Mononuclear cell (primary cell): ENCODE measurements around the gene SPON1. TPM values are rescaled to one million over a fixed set of nuclear protein-coding genes. Genes with fewer than 3 reads are reported as not detected.
"Not testable (repeated sequence)": the region's sequence is repeated elsewhere in the genome, so short reads cannot be mapped to it uniquely, and the experiment has no call there.

Source experiments
- H3K27me3 ChIP-seq: 2 replicates; pipeline ENCODE4 v1.6.0; 2011; ENCODE audit warnings: low read length, control low read depth; ENCODE audit not compliant: insufficient read depth
- H3K4me1 ChIP-seq: 2 replicates; pipeline ENCODE4 v1.5.1; 2011; ENCODE audit warnings: mild to moderate bottlenecking, low read length, control low read depth; ENCODE audit not compliant: insufficient read depth
- H3K4me3 ChIP-seq: 2 replicates; pipeline ENCODE4 v1.5.1; 2011; ENCODE audit warnings: mild to moderate bottlenecking, low read length, moderate library complexity
- H3K9me3 ChIP-seq: 2 replicates; pipeline ENCODE4 v1.5.1; 2011; ENCODE audit warnings: low read depth, mild to moderate bottlenecking, control low read depth, low read length
- total RNA-seq: library from RNA; depleted of rRNA; stranded (reverse); fragments of >200 nt; gene quantifications from one replicate; pipeline ENCODE4 v1.2.3, GENCODE V29; 2012

Gene SPON1
- total RNA-seq, 1 donor = 0.94 TPM

DNA sequence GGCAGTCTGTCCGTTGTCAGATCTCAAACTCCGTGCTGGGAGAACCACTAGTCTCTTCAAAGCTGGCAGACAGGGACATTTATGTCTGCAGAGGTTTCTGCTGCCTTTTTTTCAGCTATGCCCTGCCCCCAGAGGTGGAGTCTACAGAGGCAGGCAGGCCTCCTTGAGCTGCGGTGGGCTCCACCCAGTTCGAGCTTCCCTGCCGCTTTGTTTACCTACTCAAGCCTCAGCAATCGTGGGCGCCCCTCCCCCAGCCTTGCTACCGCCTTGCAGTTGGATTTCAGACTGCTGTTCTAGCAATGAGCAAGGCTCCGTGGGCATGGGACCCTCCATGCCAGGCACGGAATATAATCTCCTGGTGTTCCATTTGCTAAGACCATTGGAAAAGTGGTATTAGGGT lies 23.7 kb upstream of the SPON1 start:
- not testable (repeated sequence) for H3K27me3 ChIP-seq, H3K4me3 ChIP-seq, H3K9me3 ChIP-seq
- peaks cover 27% of the 10 kb centered on the region for H3K4me1 ChIP-seq

DNA sequence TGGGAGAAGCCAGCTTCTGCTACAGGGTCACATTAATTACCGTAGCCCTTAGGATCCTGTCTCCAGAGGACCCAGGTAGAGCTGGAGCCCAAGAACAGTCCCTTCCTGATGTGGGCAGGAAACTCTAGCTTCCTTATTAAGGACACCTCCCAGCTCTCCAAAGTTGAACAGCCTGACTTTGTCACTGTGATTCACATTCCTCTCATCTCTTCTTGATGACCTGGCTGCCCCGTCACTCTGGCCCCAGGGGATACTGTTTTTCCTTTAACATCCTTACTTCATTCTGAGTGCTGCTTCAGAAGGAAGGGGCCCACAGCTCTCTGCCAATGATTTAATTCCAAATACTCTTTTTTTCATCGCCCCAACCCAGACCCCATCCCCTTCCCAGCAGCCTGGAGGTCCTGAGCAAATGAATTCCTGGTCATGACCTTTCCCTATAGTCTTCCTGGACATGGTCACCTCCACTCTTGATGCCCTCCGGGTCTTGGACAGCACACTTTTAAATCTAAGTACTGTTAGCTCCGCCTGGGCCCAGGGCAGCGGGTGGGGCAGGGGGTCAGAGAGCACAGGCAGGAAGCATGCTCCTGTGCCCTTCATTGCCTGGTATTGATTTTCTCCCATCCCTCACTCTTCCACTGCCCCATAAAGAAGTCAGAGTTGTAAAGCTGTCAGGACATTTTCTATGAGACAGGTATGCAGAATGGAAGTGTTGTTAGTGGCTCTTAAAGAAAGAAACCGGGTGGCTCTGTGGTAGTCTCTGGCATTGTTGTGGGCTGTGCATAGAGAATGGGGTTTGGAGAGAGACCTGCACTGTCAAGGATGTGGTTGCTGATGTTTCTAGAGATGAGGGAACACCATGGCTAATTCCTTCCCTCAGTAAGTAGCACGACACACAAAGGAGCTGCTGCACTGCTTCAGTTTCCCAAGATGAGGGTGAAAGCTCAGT lies 22.3 kb upstream of the SPON1 start:
- H3K27me3 ChIP-seq = no peaks in the 10 kb centered on the region
- no peaks in the 10 kb centered on the region for H3K9me3 ChIP-seq
- H3K4me1 ChIP-seq = peaks cover 27% of the 10 kb centered on the region
- no peak overlapping the region for H3K4me3 ChIP-seq

DNA sequence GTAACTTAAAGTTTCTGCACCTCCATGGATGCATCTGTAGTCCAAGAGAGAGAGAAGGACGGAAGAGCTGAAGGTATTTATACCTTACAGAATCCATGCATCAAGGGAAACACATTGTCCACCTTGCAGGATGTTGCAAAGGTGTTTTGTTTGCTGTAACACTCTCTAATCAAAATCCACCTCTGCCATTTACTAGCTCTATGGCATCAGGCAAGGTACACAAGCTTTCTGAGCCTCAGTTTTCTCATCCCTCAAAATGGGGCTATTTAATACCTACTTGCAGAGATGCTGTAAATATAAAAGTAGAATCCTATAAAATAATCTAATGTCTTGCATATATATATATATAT lies 21.6 kb upstream of the SPON1 start:
- no peak overlapping the region for H3K4me3 ChIP-seq
- no peaks in the 10 kb centered on the region for H3K9me3 ChIP-seq
- H3K27me3 ChIP-seq = no peaks in the 10 kb centered on the region
- H3K4me1 ChIP-seq = peaks cover 27% of the 10 kb centered on the region

DNA sequence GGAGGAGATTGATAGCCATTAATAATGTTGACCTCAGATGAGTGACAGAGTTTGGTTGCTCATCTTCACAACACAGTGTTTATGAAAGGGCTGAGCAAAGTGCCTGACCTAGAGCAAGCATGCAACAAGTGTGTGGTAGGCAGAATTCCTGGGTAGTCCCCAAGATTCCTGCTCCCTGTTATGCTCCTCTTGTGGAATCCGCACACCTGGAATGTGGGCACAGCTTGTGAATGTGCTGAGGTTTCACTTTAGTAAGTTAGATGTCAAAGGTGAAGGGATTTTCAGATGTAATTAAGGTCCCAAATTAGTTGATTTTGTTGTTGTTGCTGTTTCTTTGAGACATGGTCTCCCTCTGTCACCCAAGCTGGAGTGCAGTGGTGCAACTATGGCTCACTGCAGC lies 20.7 kb upstream of the SPON1 start:
- no peaks in the 10 kb centered on the region for H3K27me3 ChIP-seq
- peaks cover 27% of the 10 kb centered on the region for H3K4me1 ChIP-seq
- no peak overlapping the region for H3K4me3 ChIP-seq
- H3K9me3 ChIP-seq = no peaks in the 10 kb centered on the region

DNA sequence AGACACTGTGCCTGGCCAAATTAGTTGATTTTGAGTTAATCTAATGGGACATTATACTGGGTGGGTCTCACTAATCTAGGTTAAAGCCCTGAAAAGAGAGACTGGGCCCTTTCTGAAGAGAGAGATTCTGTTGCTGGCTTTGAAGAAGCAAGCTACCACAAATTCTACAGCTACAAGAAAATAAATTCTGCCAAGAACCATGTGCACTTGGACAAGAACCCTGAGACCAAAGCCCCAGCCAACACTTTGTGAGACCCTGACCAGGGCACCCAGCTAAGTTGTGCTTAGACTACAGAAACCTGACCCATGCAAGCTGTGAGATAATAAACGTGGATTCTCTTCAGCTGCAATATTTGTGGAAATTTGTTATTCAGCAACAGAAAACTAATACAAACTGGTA lies 20.1 kb upstream of the SPON1 start:
- Histone ChIP-seq H3K4me1 (peaks cover 27% of the 10 kb centered on the region), H3K9me3 (no peaks in the 10 kb centered on the region), H3K27me3 (no peaks in the 10 kb centered on the region), H3K4me3 (no peak overlapping the region)

DNA sequence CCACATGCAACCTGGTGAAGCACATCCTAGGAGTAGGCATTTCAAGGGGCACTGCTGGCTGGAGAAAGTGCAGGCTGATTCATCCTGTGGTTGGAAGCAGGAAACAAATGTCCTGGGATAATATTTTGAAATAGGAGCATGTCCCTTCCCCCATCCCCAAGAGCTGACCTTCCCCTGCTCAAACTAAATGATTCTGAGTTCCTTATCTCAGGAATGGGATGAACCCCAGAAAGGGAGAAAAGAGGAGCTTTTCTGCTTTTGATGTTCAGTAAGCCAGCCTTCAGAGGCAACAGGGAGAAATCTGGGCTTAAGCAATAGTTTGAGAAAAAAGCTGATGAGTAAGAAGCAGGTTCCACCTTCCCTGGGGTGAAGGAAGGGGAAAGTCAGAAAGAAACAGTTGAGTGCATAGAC lies 19.5 kb upstream of the SPON1 start:
- Histone ChIP-seq H3K4me1 (peaks cover 27% of the 10 kb centered on the region), H3K27me3 (no peaks in the 10 kb centered on the region), H3K4me3 (no peak overlapping the region), H3K9me3 (no peaks in the 10 kb centered on the region)

DNA sequence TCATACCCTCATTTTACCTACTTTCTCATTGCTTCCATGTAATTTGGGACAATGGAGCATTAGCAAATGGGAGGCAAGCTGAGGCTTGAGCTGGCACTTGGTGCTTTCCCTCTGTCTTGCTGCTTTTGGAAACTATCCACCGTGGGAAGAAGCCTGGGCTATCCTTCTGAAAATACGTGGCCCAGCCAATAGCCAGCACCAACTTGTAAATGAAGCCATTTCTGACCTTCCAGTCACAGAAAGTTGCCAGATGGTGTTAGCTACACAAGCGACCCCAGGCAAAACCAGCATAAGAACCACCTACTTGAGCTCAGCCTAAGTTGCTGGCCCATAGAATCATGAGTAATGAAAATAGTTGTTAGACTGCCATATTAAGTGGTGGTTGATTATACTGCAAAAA lies 18.5 kb upstream of the SPON1 start:
- peaks cover 18% of the 10 kb centered on the region for H3K4me1 ChIP-seq
- no peaks in the 10 kb centered on the region for H3K27me3 ChIP-seq
- no peaks in the 10 kb centered on the region for H3K9me3 ChIP-seq
- no peak overlapping the region for H3K4me3 ChIP-seq

DNA sequence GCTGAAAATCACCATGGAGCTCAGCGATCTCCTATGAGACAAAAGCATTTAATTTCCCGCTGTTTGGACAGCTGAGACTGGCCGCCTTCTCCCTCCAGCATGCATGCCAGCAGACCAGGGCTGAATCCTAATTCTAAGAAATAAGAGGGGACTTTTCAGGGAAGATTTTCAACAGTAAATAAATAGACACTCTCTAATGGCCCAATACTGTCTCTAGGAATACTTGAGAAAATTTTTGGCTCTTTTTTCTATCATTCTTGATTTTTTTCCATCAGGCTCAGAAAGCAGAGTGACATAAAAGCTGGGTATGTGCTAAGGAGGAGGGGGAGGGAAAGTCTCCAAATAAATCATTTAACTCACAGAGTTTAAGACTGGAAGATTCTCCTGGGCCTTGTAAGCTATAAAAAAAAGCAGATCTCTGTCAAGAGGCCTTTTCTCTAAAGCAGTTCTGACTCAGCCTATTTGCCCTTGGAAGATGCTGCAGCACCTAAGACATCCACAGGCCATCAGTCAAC lies 17.6 kb upstream of the SPON1 start:
- no peaks in the 10 kb centered on the region for H3K27me3 ChIP-seq
- H3K9me3 ChIP-seq = no peaks in the 10 kb centered on the region
- peaks cover 9% of the 10 kb centered on the region for H3K4me1 ChIP-seq
- H3K4me3 ChIP-seq = no peak overlapping the region

DNA sequence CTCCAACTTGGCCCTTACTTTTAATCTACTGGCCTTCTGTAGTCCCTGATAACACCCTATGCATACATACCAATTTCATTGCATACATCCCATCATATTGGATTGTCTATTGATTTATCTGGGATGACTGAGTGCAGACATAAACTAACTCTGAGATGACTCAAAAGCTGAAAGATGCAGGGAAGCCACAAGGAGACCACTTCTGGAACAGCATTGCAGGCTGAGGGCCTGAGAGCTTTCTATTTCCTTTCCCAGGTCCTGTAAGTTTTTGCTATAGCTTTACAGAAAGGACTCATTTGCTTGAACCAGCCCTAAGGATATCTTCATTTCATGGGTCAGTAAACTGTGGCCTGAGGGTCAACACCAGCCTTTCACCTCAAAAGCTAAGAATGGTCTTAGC lies 15.1 kb upstream of the SPON1 start:
- no peaks in the 10 kb centered on the region for H3K4me1 ChIP-seq
- no peaks in the 10 kb centered on the region for H3K27me3 ChIP-seq
- H3K4me3 ChIP-seq = no peak overlapping the region
- H3K9me3 ChIP-seq = no peaks in the 10 kb centered on the region

DNA sequence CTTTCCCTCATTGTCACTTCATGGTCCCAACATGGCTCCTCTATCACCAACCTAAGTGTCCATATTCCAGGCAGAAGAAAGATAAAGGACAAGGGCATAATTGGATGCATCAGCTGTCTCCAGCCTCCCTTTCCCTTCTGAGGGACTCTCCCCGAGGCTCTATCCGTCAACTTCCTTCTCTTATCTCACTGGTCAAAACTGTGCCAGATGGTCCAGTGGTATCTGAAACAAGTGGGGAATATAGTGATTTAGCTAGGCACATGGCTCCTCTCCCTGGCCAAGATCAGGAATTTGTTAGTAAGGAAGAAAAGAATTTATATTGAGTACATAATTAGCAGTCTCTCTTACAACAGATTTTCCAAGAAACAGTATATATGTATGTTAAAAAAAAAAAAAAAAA lies 12.6 kb upstream of the SPON1 start:
- Histone ChIP-seq H3K9me3 (no peaks in the 10 kb centered on the region), H3K27me3 (no peaks in the 10 kb centered on the region), H3K4me3 (no peak overlapping the region), H3K4me1 (no peaks in the 10 kb centered on the region)

DNA sequence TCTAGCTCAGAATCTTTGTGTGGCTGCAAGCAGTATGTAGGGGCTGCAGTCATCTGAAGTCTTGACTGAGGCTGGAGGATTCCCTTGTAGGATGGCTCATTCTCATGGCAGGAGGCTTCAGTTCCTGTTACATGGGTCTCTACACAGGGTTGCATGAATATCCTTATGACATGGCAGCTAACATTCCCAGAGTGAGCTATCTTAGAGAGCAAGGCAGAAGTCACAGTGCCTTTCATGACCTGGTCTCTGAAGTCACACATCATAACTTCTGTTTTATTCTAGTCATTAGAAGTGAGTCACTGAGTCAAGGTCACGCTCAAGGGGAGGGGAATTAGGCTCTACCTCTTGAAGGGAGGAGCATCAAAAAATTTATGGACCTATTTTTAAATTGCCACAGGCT lies 10.3 kb upstream of the SPON1 start:
- Histone ChIP-seq H3K4me1 (peaks cover 3% of the 10 kb centered on the region), H3K4me3 (no peak overlapping the region), H3K27me3 (peaks cover 11% of the 10 kb centered on the region), H3K9me3 (no peaks in the 10 kb centered on the region)

DNA sequence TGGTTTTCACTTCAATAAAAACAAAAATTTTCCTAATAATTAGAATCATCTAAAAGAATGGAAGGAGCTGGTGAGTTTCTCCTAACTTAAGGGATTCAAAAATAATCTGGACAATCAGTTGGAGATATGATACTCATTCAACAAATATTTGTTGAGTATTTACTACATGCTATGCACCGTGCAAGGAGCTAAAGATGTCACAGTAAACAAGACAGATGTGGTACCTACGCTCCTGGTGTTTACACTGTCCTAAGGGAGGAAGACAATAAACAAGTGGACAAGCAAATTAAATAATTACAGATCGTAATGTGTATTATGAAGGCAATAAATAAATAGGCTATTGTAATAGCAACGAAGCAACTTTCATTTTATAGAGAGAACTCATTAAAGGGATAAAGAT lies 9.9 kb upstream of the SPON1 start:
- peaks cover 11% of the 10 kb centered on the region for H3K27me3 ChIP-seq
- no peaks in the 10 kb centered on the region for H3K9me3 ChIP-seq
- peaks cover 3% of the 10 kb centered on the region for H3K4me1 ChIP-seq
- no peak overlapping the region for H3K4me3 ChIP-seq

DNA sequence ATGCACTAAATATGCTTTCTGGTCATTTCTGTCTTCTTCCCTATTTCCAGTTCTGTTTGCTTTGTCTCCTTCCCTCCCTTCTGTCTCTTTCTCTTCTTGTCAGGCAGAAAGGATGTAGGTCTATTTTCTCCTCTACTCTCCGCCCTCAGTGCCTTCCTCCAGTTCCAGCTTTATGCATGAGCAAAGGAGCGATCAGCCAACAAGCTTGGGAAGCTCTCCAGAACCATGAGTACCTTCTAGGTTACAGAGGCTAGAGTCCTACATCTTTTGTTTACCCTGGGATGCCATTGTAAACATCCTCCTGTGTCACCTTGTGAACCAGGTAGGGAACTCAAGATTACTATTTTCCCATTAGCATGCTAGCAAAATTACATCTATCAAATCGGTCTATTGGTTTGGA lies 7.9 kb upstream of the SPON1 start:
- peaks cover 21% of the 10 kb centered on the region for H3K27me3 ChIP-seq
- no peaks in the 10 kb centered on the region for H3K9me3 ChIP-seq
- no peak overlapping the region for H3K4me3 ChIP-seq
- peaks cover 3% of the 10 kb centered on the region for H3K4me1 ChIP-seq

DNA sequence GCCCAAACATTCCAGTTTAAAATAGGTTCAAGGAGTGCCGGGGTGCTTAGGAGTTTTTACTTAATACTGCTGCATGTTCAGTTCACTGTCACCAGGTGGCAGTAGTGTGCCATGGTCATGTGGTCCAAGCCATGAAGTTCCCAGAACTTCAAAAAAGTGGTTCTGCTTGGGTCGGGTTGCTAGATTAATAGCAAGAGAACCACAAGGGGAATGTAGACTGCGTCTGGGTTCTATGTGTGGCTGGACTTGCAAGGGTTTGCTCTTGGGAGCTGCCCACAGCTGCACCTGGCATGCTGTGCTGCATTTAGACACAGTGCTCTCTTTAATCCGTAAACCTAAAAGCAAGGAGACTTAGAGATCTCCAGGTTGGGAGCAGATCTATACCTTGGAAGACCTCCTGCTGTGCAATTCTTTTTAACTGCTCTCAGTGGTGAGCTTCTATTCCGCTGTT lies 6.5 kb upstream of the SPON1 start:
- peaks cover 35% of the 10 kb centered on the region for H3K27me3 ChIP-seq
- H3K4me3 ChIP-seq = no peak overlapping the region
- peaks cover 3% of the 10 kb centered on the region for H3K4me1 ChIP-seq
- H3K9me3 ChIP-seq = no peaks in the 10 kb centered on the region

DNA sequence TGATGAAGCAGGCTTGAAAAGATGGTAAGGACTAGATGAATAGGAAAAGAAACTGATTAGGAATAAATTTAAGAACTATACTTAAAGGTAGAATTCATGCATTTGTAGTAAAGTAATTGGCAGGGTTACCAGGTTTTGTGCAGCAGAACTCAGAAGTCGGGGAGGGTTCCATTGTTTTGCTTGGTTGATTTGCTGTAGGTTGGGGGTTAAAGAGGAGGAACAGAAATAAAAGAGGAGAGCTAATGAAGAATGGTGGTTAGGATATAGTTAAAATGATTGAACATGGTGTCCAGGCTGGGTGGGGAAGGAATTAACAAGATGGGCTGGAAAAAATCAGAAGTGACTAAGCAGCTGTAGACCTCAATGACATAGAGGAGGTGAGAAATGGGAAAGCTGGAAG lies 5.5 kb upstream of the SPON1 start:
- Histone ChIP-seq H3K4me1 (peaks cover 3% of the 10 kb centered on the region), H3K9me3 (no peaks in the 10 kb centered on the region), H3K4me3 (no peak overlapping the region), H3K27me3 (peaks cover 45% of the 10 kb centered on the region)
